ENCODE results near the gene LRRC8D.

The LRRC8D gene

GRCh38 chr1:89842567-89843272 lies 21.9 kb downstream of the LRRC8D start:
- no peak for TF ChIP-seq CTCF (IDR thresholded peaks at IDR 0.05; ENCODE audit: insufficient read depth, low read depth, low read length, missing control alignments)
- DNase-seq (ENCODE audit: low read depth), result peak; percentile 22
- peak overlapping the region; percentile 48 for H3K4me3 ChIP-seq (ENCODE audit: low read length)

GRCh38 chr1:89843273-89844130 lies 22.7 kb downstream of the LRRC8D start:
- DNase-seq (ENCODE audit: low read depth), result peak; percentile 69
- TF ChIP-seq CTCF (IDR thresholded peaks at IDR 0.05; ENCODE audit: insufficient read depth, low read depth, low read length, missing control alignments), result peak; percentile 21
- peak overlapping the region; percentile 71 for H3K4me3 ChIP-seq (ENCODE audit: low read length)

- no peak for TF ChIP-seq CTCF (IDR thresholded peaks at IDR 0.05; ENCODE audit: insufficient read depth, low read depth, low read length, missing control alignments)
- DNase-seq (ENCODE audit: low read depth), result peak; percentile 33
- H3K4me3 ChIP-seq (ENCODE audit: low read length), result peak overlapping the region; percentile 71
Observed at GRCh38 chr1:89844241-89844807, 23.5 kb downstream of the LRRC8D start.

- TF ChIP-seq CTCF (IDR thresholded peaks at IDR 0.05; ENCODE audit: insufficient read depth, low read depth, low read length, missing control alignments), result no peak
- no peak overlapping the region for H3K4me3 ChIP-seq (ENCODE audit: low read length)
- DNase-seq (ENCODE audit: low read depth), result no peak
Observed at GRCh38 chr1:89844860-89845259, 24.0 kb downstream of the LRRC8D start.

GRCh38 chr1:89847191-89847729 lies 26.4 kb downstream of the LRRC8D start:
- TF ChIP-seq CTCF (IDR thresholded peaks at IDR 0.05; ENCODE audit: insufficient read depth, low read depth, low read length, missing control alignments), result no peak
- H3K4me3 ChIP-seq (ENCODE audit: low read length), result no peak overlapping the region
- no peak for DNase-seq (ENCODE audit: low read depth)

GRCh38 chr1:89850844-89851415 lies 30.1 kb downstream of the LRRC8D start:
- TF ChIP-seq CTCF (IDR thresholded peaks at IDR 0.05; ENCODE audit: insufficient read depth, low read depth, low read length, missing control alignments), result no peak
- H3K4me3 ChIP-seq (ENCODE audit: low read length), result no peak overlapping the region
- peak; percentile 11 for DNase-seq (ENCODE audit: low read depth)
